SK-N-DZ (cell line): Measurements from ENCODE around the gene SHISAL2B.
A peak's percentile ranks its signal among the peaks of the same experiment; 100 is the strongest.
"Not testable (repeated sequence)": the region's sequence is repeated elsewhere in the genome, so short reads cannot be mapped to it uniquely, and the experiment has no call there.

Experiments used
- DNase-seq: peaks from one replicate; pipeline ENCODE4 v3.0.0-alpha.2; 2015; ENCODE audit warnings: low spot score

Gene SHISAL2B

GRCh38 chr5:64696414-64696813 is 6.1 kb downstream of the SHISAL2B start:
- not testable (repeated sequence) for DNase-seq

GRCh38 chr5:64700765-64701164 is 10.5 kb downstream of the SHISAL2B start:
- DNase-seq: no peak

GRCh38 chr5:64706074-64706473 is 15.8 kb downstream of the SHISAL2B start:
- not testable (repeated sequence) for DNase-seq

GRCh38 chr5:64707191-64707590 is 16.9 kb downstream of the SHISAL2B start:
- DNase-seq: no peak

GRCh38 chr5:64714495-64714894 is 24.2 kb downstream of the SHISAL2B start:
- not testable (repeated sequence) for DNase-seq

- DNase-seq: peak; percentile 10
These were observed 32.3 kb downstream of the SHISAL2B start for GRCh38 chr5:64722588-64722987.

GRCh38 chr5:64727150-64727549 is 36.8 kb downstream of the SHISAL2B start:
- no peak for DNase-seq

- DNase-seq: no peak
These were observed 52.1 kb downstream of the SHISAL2B start for GRCh38 chr5:64742411-64742810.

- no peak for DNase-seq
These were observed 52.5 kb downstream of the SHISAL2B start for GRCh38 chr5:64742821-64743220.

GRCh38 chr5:64744914-64745313 is 54.6 kb downstream of the SHISAL2B start:
- DNase-seq: no peak

- no peak for DNase-seq
These were observed 56.1 kb downstream of the SHISAL2B start for GRCh38 chr5:64746446-64746845.

GRCh38 chr5:64749385-64749784 is 59.1 kb downstream of the SHISAL2B start:
- DNase-seq: no peak

GRCh38 chr5:64754066-64754465 is 63.8 kb downstream of the SHISAL2B start:
- no peak for DNase-seq

- no peak for DNase-seq
These were observed 68.6 kb downstream of the SHISAL2B start for GRCh38 chr5:64758901-64759300.

GRCh38 chr5:64759960-64760660 is 69.8 kb downstream of the SHISAL2B start:
- DNase-seq: no peak

- no peak for DNase-seq
These were observed 73.7 kb downstream of the SHISAL2B start for GRCh38 chr5:64763948-64764503.

GRCh38 chr5:64765804-64766504 is 75.7 kb downstream of the SHISAL2B start:
- DNase-seq: no peak

GRCh38 chr5:64766941-64767340 is 76.6 kb downstream of the SHISAL2B start:
- DNase-seq: no peak
